Body of pancreas (tissue), 4 donors: ENCODE measurements around the gene SHANK1.

Experiments
- POLR2A ChIP-seq, 3 donors: fragments of 450-650 bp; IDR thresholded peaks; one replicate each; pipeline ENCODE4 v1.6.1; 2016; ENCODE audit warnings: antibody characterized with exemption in 3 of 3, mild to moderate bottlenecking in 2 of 3
- TF ChIP-seq, protein P1 (sequence below), 7 experiments: fragments of 450-650 bp in 4 of 7; fragments of 200-600 bp in 3 of 7; sonication (generic) in 3 of 7; IDR thresholded peaks; one replicate each; pipeline ENCODE4 v1.5.1; 2016 to 2019; ENCODE audit warnings: antibody characterized with exemption in 7 of 7

GRCh38 chr19:50716178-50717025, 3.2 kb downstream of the SHANK1 start:
- no peak for TF ChIP-seq POLR2A (IDR thresholded peaks at IDR 0.05)
- TF ChIP-seq, protein P1, sequence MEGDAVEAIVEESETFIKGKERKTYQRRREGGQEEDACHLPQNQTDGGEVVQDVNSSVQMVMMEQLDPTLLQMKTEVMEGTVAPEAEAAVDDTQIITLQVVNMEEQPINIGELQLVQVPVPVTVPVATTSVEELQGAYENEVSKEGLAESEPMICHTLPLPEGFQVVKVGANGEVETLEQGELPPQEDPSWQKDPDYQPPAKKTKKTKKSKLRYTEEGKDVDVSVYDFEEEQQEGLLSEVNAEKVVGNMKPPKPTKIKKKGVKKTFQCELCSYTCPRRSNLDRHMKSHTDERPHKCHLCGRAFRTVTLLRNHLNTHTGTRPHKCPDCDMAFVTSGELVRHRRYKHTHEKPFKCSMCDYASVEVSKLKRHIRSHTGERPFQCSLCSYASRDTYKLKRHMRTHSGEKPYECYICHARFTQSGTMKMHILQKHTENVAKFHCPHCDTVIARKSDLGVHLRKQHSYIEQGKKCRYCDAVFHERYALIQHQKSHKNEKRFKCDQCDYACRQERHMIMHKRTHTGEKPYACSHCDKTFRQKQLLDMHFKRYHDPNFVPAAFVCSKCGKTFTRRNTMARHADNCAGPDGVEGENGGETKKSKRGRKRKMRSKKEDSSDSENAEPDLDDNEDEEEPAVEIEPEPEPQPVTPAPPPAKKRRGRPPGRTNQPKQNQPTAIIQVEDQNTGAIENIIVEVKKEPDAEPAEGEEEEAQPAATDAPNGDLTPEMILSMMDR (IDR thresholded peaks at IDR 0.05) = no peak
